Measurements from ENCODE around the gene RHEB. TPM values are rescaled to one million over a fixed set of nuclear protein-coding genes. Genes with fewer than 3 reads are reported as not detected.

Gene RHEB
- total RNA-seq, 1 experiment from 2014 or later, result 114 TPM

GRCh38 chr7:151509670-151510333 lies 9.9 kb downstream of the RHEB start:
- H4K20me1 ChIP-seq (ENCODE audit: control insufficient read depth, insufficient read depth, insufficient read length), result no peaks in the 10 kb centered on the region

More at GRCh38 chr7:151509670-151510333, 9.9 kb downstream of the RHEB start:
- no peak overlapping the region for H3K23ac ChIP-seq (ENCODE audit: insufficient read length, low read depth, low read length)
- no peak overlapping the region for H3K56ac ChIP-seq (ENCODE audit: insufficient read length, low read depth, low read length)
- peaks cover 11% of the 10 kb centered on the region; the same call in 1 of the 2 replicates for H3K4me1 ChIP-seq (ENCODE audit: insufficient read depth, low read length)
- H3K23me2 ChIP-seq (ENCODE audit: insufficient read length, low read depth, low read length, poor library complexity, severe bottlenecking), result no peaks in the 10 kb centered on the region
- no peak for DNase-seq
- H3K27ac Mint-ChIP-seq, result peak overlapping the region; percentile 1 to 80 (median 28); a peak in 5 of 7 replicates
- H2BK20ac ChIP-seq (ENCODE audit: low read depth, low read length, poor library complexity, severe bottlenecking), result no peak overlapping the region
- H3K18ac ChIP-seq (ENCODE audit: insufficient read length, low read depth, low read length), result no peak overlapping the region
- no peak overlapping the region for H3K4ac ChIP-seq (ENCODE audit: low read depth, low read length)
- no peak overlapping the region for H4K8ac ChIP-seq (replicated peaks; ENCODE audit: insufficient read length, low read depth, low read length)
- no peak overlapping the region for H2AK5ac ChIP-seq (ENCODE audit: insufficient read length, low read length)
- no peaks in the 10 kb centered on the region for H3K9me3 Mint-ChIP-seq
- H2BK15ac ChIP-seq (ENCODE audit: low read depth, low read length), result no peak overlapping the region
- WGBS (ENCODE audit: extremely low coverage, insufficient read length, low lambda C conversion rate), result no CpG with 5 or more reads among the region's 5 CpGs
- TF ChIP-seq, protein P1, sequence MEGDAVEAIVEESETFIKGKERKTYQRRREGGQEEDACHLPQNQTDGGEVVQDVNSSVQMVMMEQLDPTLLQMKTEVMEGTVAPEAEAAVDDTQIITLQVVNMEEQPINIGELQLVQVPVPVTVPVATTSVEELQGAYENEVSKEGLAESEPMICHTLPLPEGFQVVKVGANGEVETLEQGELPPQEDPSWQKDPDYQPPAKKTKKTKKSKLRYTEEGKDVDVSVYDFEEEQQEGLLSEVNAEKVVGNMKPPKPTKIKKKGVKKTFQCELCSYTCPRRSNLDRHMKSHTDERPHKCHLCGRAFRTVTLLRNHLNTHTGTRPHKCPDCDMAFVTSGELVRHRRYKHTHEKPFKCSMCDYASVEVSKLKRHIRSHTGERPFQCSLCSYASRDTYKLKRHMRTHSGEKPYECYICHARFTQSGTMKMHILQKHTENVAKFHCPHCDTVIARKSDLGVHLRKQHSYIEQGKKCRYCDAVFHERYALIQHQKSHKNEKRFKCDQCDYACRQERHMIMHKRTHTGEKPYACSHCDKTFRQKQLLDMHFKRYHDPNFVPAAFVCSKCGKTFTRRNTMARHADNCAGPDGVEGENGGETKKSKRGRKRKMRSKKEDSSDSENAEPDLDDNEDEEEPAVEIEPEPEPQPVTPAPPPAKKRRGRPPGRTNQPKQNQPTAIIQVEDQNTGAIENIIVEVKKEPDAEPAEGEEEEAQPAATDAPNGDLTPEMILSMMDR (conservative IDR thresholded peaks at IDR 0.05), result no peak
- no peak overlapping the region for H4K5ac ChIP-seq (ENCODE audit: insufficient read length, low read depth, low read length)
- H2BK5ac ChIP-seq (ENCODE audit: insufficient read length, low read length), result no peak overlapping the region
- H3K79me2 ChIP-seq (ENCODE audit: insufficient read depth, low read length), result peaks cover 78% of the 10 kb centered on the region
- H3K9ac ChIP-seq (ENCODE audit: extremely low read depth, insufficient read length, low read length), result no peak overlapping the region
- H3K4me2 ChIP-seq (ENCODE audit: insufficient read depth, insufficient read length, low read length), result no peak overlapping the region
- H4K91ac ChIP-seq (ENCODE audit: insufficient read length, low read depth, low read length), result no peak overlapping the region
- H3K27me3 ChIP-seq (ENCODE audit: insufficient read depth, low read length), result no peaks in the 10 kb centered on the region
- no peak overlapping the region for H2BK120ac ChIP-seq (ENCODE audit: low read depth, low read length, poor library complexity, severe bottlenecking)
- H3K14ac ChIP-seq (ENCODE audit: insufficient read depth, low read length), result no peak overlapping the region
- no peak overlapping the region for H2BK12ac ChIP-seq (ENCODE audit: insufficient read length, low read depth, low read length)
- H3K36me3 Mint-ChIP-seq (ENCODE audit: insufficient read depth in 1 of 3, low read depth in 3 of 3), result peaks cover 0 to 8% (median 0%) of the 10 kb centered on the region in 3 experiments; a peak in 3 of 7 replicates
- peak overlapping the region in 1 of 2 experiments; percentile 15; a peak in 2 of 5 replicates for H3K4me3 Mint-ChIP-seq
- peaks cover 2% of the 10 kb centered on the region for H3K79me1 ChIP-seq (ENCODE audit: insufficient read depth, low read depth, low read length, poor library complexity, severe bottlenecking)
- H3T11ph ChIP-seq (ENCODE audit: low read length), result no peak overlapping the region
- no peak overlapping the region for H2AFZ ChIP-seq (ENCODE audit: low read length)
- H3K27ac ChIP-seq (ENCODE audit: insufficient read length, low read depth, low read length), result no peak overlapping the region
- no peaks in the 10 kb centered on the region for H3K9me3 ChIP-seq (ENCODE audit: control insufficient read depth, low read depth, low read length)
- peaks cover 68 to 70% of the 10 kb centered on the region in 2 experiments for H3K4me1 Mint-ChIP-seq
- no peaks in the 10 kb centered on the region for H3K27me3 Mint-ChIP-seq (ENCODE audit: low read depth)

Measured in H9 (cell line).